Activated naive CD4-positive, alpha-beta T cell treated with anti-CD3 and anti-CD28 coated beads for 36 hours (primary cell): ENCODE measurements around the gene PEX6. TPM values are rescaled to one million over a fixed set of nuclear protein-coding genes. Genes with fewer than 3 reads are reported as not detected.
A peak's percentile ranks its signal among the peaks of the same experiment; 100 is the strongest.

ENCODE experiments used
- CTCF ChIA-PET: fragments of 350-600 bp; sonication (Branson Sonifier 250); formaldehyde crosslinking; loops from one replicate; lab custom pipeline; 2021; ENCODE audit warnings: antibody characterized with exemption; lab: Charles Lee
- DNase-seq: peaks from one replicate; pipeline ENCODE4 v3.0.0-alpha.2; 2020
- H3K27ac Mint-ChIP-seq: one replicate; pipeline ENCODE4 v1.8.0; 2021; ENCODE audit warnings: mild to moderate bottlenecking, mixed read lengths
- H3K27me3 Mint-ChIP-seq: one replicate; pipeline ENCODE4 v1.8.0; 2021; ENCODE audit warnings: low read depth, mixed read lengths
- H3K36me3 Mint-ChIP-seq: one replicate; pipeline ENCODE4 v1.8.0; 2021; ENCODE audit warnings: low read depth, mixed read lengths
- H3K4me1 Mint-ChIP-seq: one replicate; pipeline ENCODE4 v1.8.0; 2021; ENCODE audit warnings: low read depth, mixed read lengths
- H3K4me3 Mint-ChIP-seq: one replicate; pipeline ENCODE4 v1.8.0; 2021; ENCODE audit warnings: mild to moderate bottlenecking, moderate library complexity, mixed read lengths
- H3K9me3 Mint-ChIP-seq: one replicate; pipeline ENCODE4 v1.8.0; 2021; ENCODE audit warnings: mixed read lengths
- intact Hi-C: fragments of 100-400 bp; cut with micrococcal nuclease; formaldehyde crosslinking; loops from one replicate; pipeline ENCODE4 v1.15.1; 2023
- total RNA-seq, 2 experiments: library from RNA; stranded (reverse); gene quantifications; one replicate each; pipeline ENCODE4 v1.2.3, GENCODE V29; 2021

The PEX6 gene, protein sequence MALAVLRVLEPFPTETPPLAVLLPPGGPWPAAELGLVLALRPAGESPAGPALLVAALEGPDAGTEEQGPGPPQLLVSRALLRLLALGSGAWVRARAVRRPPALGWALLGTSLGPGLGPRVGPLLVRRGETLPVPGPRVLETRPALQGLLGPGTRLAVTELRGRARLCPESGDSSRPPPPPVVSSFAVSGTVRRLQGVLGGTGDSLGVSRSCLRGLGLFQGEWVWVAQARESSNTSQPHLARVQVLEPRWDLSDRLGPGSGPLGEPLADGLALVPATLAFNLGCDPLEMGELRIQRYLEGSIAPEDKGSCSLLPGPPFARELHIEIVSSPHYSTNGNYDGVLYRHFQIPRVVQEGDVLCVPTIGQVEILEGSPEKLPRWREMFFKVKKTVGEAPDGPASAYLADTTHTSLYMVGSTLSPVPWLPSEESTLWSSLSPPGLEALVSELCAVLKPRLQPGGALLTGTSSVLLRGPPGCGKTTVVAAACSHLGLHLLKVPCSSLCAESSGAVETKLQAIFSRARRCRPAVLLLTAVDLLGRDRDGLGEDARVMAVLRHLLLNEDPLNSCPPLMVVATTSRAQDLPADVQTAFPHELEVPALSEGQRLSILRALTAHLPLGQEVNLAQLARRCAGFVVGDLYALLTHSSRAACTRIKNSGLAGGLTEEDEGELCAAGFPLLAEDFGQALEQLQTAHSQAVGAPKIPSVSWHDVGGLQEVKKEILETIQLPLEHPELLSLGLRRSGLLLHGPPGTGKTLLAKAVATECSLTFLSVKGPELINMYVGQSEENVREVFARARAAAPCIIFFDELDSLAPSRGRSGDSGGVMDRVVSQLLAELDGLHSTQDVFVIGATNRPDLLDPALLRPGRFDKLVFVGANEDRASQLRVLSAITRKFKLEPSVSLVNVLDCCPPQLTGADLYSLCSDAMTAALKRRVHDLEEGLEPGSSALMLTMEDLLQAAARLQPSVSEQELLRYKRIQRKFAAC
- total RNA-seq = 10 to 100 TPM; 17.1 to 18.2 TPM

DNA sequence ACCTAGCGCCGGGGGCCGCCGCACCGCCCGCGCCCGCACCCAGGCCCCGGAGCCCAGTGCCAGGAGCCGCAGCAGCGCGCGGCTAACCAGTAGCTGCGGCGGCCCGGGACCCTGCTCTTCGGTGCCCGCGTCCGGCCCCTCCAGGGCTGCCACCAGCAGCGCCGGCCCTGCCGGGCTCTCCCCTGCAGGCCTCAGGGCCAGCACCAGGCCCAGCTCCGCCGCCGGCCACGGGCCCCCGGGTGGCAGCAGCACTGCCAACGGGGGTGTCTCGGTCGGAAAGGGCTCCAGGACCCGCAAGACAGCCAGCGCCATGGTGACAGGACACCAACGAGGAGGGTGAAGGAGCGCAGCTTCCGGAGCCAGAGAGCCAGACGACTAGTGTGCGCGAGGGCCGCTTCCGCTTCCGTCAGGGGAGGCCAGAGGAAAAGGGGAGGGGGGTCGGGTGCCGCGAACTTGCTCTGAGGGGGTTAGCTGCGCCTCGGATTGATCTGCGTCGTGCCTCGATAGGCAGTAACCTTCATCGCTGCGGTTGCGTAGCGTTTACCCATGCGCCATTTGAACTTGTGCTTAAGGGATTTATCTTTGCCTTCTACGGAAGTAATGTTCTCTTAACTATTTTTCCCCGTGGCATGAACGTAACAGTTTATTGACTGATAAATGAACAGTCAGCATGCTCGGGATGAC is at the start of gene PEX6:
TSS of gene PEX6 (minus strand) at position 343 of the 684 bp plus-strand sequence. CDS start at position 312, 31 bp downstream.
- Mint-ChIP-seq H3K4me3 (peak within 1 kb of the TSS; percentile 95), H3K9me3 (no peaks in the 10 kb centered on the region), H3K27ac (peak within 1 kb of the TSS; percentile 99), H3K4me1 (peaks cover 53% of the 10 kb centered on the region), H3K36me3 (peaks cover 16% of the 10 kb centered on the region), H3K27me3 (no peaks in the 10 kb centered on the region)
- intact Hi-C loops = loop anchor here (1.0 to 5.0 kb wide), 8 partner anchors 34 to 538 kb away; partner anchors contain the start of genes CNPY3, CUL7, KLC4 and MEA1
- peak; percentile 97 for DNase-seq
- CTCF ChIA-PET = interaction anchor here (1.0 to 2.0 kb wide), 4 partner anchors 14 to 77 kb away, joined by 3 to 6 read pairs (median 4); no protein-coding TSS in a partner anchor

DNA sequence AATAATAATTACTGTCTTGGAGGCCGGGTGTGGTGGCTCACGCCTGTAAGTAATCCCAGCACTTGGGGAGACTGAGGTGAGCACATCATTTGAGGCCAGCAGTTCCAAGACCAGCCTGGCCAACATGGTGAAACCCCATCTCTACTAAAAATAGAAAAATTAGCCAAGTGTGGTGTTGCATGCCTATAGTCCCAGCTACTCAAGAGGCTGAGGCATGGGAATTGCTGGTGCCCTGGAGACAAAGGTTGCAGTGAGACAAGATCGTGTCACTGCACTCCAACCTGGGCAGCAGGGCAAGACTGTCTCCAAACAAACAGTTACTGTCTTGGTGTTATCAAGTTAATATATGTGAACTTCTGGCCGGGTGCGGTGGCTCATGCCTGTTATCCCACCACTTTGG is 47.4 kb upstream of the PEX6 start:
- Mint-ChIP-seq H3K4me1 (peaks cover 21% of the 10 kb centered on the region), H3K4me3 (no peak overlapping the region), H3K36me3 (peaks cover 29% of the 10 kb centered on the region), H3K27ac (no peak overlapping the region), H3K27me3 (no peaks in the 10 kb centered on the region), H3K9me3 (no peaks in the 10 kb centered on the region)
- intact Hi-C loops = no loop called here
- no peak for DNase-seq
- CTCF ChIA-PET = interaction anchor here (0.7 kb wide), 3 partner anchors 16 to 175 kb away, joined by 3 to 6 read pairs (median 4); no protein-coding TSS in a partner anchor

- CTCF ChIA-PET = interaction anchor here (0.7 to 1.2 kb wide), 2 partner anchors 67 to 119 kb away, joined by 3 to 5 read pairs; no protein-coding TSS in a partner anchor
- Mint-ChIP-seq H3K36me3 (peaks cover 29% of the 10 kb centered on the region), H3K9me3 (no peaks in the 10 kb centered on the region), H3K27me3 (no peaks in the 10 kb centered on the region), H3K4me1 (peaks cover 29% of the 10 kb centered on the region), H3K4me3 (no peak overlapping the region), H3K27ac (peak overlapping the region; percentile 65)
- intact Hi-C loops = no loop called here
- DNase-seq = no peak
These were observed 45.5 kb upstream of the PEX6 start for GRCh38 chr6:43024436-43024835.

- Mint-ChIP-seq H3K4me1 (peaks cover 36% of the 10 kb centered on the region), H3K27me3 (no peaks in the 10 kb centered on the region), H3K4me3 (peak within 1 kb of the TSS; percentile 96), H3K27ac (peak within 1 kb of the TSS; percentile 89), H3K9me3 (no peaks in the 10 kb centered on the region), H3K36me3 (peaks cover 19% of the 10 kb centered on the region)
- CTCF ChIA-PET = interaction anchor here (1.2 to 2.8 kb wide), 4 partner anchors 42 to 122 kb away, joined by 3 to 15 read pairs (median 4); partner anchors contain the start of gene PEX6
- peak; percentile 79 for DNase-seq
- intact Hi-C loops = loop anchor here (1.0 to 2.0 kb wide), 3 partner anchors 8 to 121 kb away; partner anchors contain the start of genes MEA1 and PEX6
These were observed 42.5 kb upstream of the PEX6 start, which contains the start of gene RRP36 for GRCh38 chr6:43021270-43022047. Gene RRP36 (plus strand): TSS chr6:43021623. CDS start chr6:43021655, 32 bp downstream.

DNA sequence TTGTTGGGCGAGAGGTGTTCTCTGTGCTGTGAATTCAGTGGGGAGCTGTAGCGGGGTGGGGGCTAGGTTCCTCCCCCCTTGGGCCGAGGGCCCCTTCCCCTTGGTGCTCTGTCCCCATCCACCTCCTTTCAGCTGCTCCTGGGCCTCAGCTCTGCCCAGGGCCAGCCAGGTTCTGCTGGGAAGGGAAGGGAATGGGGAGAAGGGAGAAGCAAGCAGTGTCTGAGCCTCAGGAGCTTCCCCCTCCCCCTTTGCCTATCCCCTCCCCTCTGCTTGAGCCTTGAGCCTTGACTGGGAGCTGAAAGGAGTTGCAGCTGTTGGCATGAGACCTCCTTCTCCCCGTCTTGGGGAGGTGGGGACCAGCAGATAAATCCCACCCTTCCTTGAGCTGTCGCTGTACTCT is 41.9 kb upstream of the PEX6 start:
- no peak for DNase-seq
- H3K9me3 Mint-ChIP-seq = no peaks in the 10 kb centered on the region
- H3K4me1 Mint-ChIP-seq = peaks cover 42% of the 10 kb centered on the region
- H3K36me3 Mint-ChIP-seq = peaks cover 16% of the 10 kb centered on the region
- H3K27me3 Mint-ChIP-seq = no peaks in the 10 kb centered on the region
- intact Hi-C loops = loop anchor here (1.0 to 2.0 kb wide), 3 partner anchors 8 to 120 kb away; partner anchors contain the start of genes MEA1 and PEX6
- H3K4me3 Mint-ChIP-seq = peak overlapping the region; percentile 75
- CTCF ChIA-PET = interaction anchor here (1.2 to 2.8 kb wide), 3 partner anchors 41 to 122 kb away, joined by 3 to 15 read pairs (median 4); partner anchors contain the start of gene PEX6
- H3K27ac Mint-ChIP-seq = peak overlapping the region; percentile 75

DNA sequence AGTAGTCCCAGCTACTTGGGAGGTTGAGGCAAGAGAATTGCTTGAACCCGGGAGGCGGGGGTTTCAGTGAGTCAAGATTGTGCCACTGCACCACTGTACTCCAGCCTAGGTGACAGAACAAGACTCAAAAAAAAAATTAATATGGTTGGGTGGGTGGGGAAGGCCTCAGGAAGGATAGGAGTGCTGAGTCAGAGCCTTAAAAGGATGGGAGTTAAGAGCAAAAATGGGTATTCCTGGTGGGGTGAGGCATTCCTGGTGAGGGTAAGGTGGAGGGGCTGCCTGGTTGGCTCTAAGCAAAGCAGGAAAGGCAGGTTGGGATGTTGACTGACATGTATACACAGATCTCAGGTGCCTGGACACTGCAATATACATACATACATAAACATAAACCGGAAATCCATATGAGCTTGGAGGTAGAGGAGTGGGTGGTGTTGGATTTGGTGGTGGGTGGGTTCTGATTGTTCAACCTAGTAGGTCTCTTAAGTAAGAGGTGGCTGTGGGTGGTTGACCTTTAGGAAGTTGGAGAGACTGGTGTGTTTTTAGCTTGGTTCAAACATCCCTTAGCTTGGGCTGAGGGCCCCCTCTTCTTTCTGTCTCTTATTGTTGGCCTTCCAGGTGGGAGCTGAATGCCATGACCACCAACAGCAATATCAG is 41.2 kb upstream of the PEX6 start:
- intact Hi-C loops = loop anchor here (2.0 kb wide), 1 partner anchor 119 kb away; no protein-coding TSS in a partner anchor
- no peaks in the 10 kb centered on the region for H3K9me3 Mint-ChIP-seq
- H3K36me3 Mint-ChIP-seq = peaks cover 13% of the 10 kb centered on the region
- peaks cover 45% of the 10 kb centered on the region for H3K4me1 Mint-ChIP-seq
- DNase-seq = no peak
- no peaks in the 10 kb centered on the region for H3K27me3 Mint-ChIP-seq
- H3K4me3 Mint-ChIP-seq = peak overlapping the region; percentile 36
- peak overlapping the region; percentile 61 for H3K27ac Mint-ChIP-seq
- CTCF ChIA-PET = interaction anchor here (1.2 to 2.8 kb wide), 3 partner anchors 41 to 123 kb away, joined by 3 to 15 read pairs (median 4); partner anchors contain the start of gene PEX6

DNA sequence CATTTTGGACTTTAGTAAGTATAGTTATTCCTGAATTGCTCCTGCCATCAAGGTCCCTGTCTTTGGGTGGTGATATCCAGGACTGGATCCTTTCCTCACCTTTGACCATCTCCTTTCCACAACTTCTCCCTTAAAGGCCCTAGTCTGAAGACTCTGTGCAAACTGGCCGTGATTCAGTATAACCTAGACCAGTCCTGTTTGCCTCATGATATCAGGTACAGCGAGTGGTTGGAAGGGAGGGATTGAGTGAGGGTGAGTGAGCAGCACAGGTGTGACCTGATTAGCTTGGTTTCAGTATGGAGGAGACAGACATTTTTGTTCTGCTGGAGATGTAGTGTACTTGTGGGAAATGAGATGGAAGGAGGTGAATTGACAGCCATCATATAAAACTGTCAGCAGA is 40.2 kb upstream of the PEX6 start:
- Mint-ChIP-seq H3K4me1 (peaks cover 47% of the 10 kb centered on the region), H3K36me3 (peaks cover 7% of the 10 kb centered on the region), H3K4me3 (no peak overlapping the region), H3K27me3 (no peaks in the 10 kb centered on the region), H3K9me3 (no peaks in the 10 kb centered on the region), H3K27ac (no peak overlapping the region)
- CTCF ChIA-PET = interaction anchor here (1.0 kb wide), 1 partner anchor 125 kb away, joined by 3 read pairs; no protein-coding TSS in a partner anchor
- intact Hi-C loops = no loop called here
- DNase-seq = no peak

- H3K4me3 Mint-ChIP-seq = no peak overlapping the region
- CTCF ChIA-PET = interaction anchor here (0.6 to 1.5 kb wide), 2 partner anchors 87 to 125 kb away, joined by 4 to 5 read pairs; partner anchors contain the start of gene CNPY3
- peaks cover 50% of the 10 kb centered on the region for H3K4me1 Mint-ChIP-seq
- H3K36me3 Mint-ChIP-seq = peaks cover 15% of the 10 kb centered on the region
- no peak for DNase-seq
- no peaks in the 10 kb centered on the region for H3K27me3 Mint-ChIP-seq
- no peak overlapping the region for H3K27ac Mint-ChIP-seq
- intact Hi-C loops = no loop called here
- H3K9me3 Mint-ChIP-seq = no peaks in the 10 kb centered on the region
These were observed 38.0 kb upstream of the PEX6 start for GRCh38 chr6:43016943-43017334.

GRCh38 chr6:43016176-43016942 is 37.4 kb upstream of the PEX6 start:
- Mint-ChIP-seq H3K36me3 (peaks cover 15% of the 10 kb centered on the region), H3K9me3 (no peaks in the 10 kb centered on the region), H3K4me1 (peaks cover 54% of the 10 kb centered on the region), H3K27ac (no peak overlapping the region), H3K4me3 (peak overlapping the region; percentile 8), H3K27me3 (no peaks in the 10 kb centered on the region)
- intact Hi-C loops = no loop called here
- CTCF ChIA-PET = interaction anchor here (0.6 to 1.6 kb wide), 3 partner anchors 86 to 128 kb away, joined by 4 to 5 read pairs (median 5); partner anchors contain the start of gene CNPY3
- no peak for DNase-seq
